Endodermal cell (in vitro differentiated cells): Measurements from ENCODE around the gene HBZ. TPM values are rescaled to one million over a fixed set of nuclear protein-coding genes. Genes with fewer than 3 reads are reported as not detected.

Experiments
- DNase-seq: peaks from one replicate; pipeline ENCODE4 v3.0.0-alpha.2; 2017
- H3K27ac ChIP-seq: 2 replicates; pipeline ENCODE4 v1.5.1; 2013; ENCODE audit warnings: mild to moderate bottlenecking, low read depth, low read length, moderate library complexity
- H3K27me3 ChIP-seq: 2 replicates; pipeline ENCODE4 v1.6.1; 2013; ENCODE audit warnings: mild to moderate bottlenecking, low read length, moderate library complexity; ENCODE audit not compliant: insufficient read depth, control insufficient read depth, poor library complexity, severe bottlenecking
- H3K36me3 ChIP-seq: 2 replicates; pipeline ENCODE4 v1.7.0; 2013; ENCODE audit warnings: mild to moderate bottlenecking, low read length, moderate library complexity; ENCODE audit not compliant: control insufficient read depth, insufficient read depth
- H3K4me1 ChIP-seq: one replicate; pipeline ENCODE4 v1.7.0; 2013; ENCODE audit warnings: low read length; ENCODE audit not compliant: control insufficient read depth, insufficient read depth
- H3K4me3 ChIP-seq: 2 replicates; pipeline ENCODE4 v1.5.1; 2013; ENCODE audit warnings: mild to moderate bottlenecking, low read length, moderate library complexity
- H3K9ac ChIP-seq: 2 replicates; pipeline ENCODE4 v1.6.1; 2013; ENCODE audit warnings: mild to moderate bottlenecking, low read length, moderate library complexity; ENCODE audit not compliant: poor library complexity, severe bottlenecking; ENCODE audit errors: extremely low read depth
- H3K9me3 ChIP-seq: 2 replicates; pipeline ENCODE4 v1.6.1; 2013; ENCODE audit warnings: mild to moderate bottlenecking, low read length, moderate library complexity; ENCODE audit not compliant: control insufficient read depth
- H3K27ac Mint-ChIP-seq: 2 replicates; pipeline ENCODE4 v1.8.0; 2020; ENCODE audit warnings: mixed read lengths
- H3K27me3 Mint-ChIP-seq: 2 replicates; pipeline ENCODE4 v1.8.0; 2021; ENCODE audit warnings: mild to moderate bottlenecking, mixed read lengths; ENCODE audit not compliant: insufficient read depth
- H3K36me3 Mint-ChIP-seq: 2 replicates; pipeline ENCODE4 v1.8.0; 2020; ENCODE audit warnings: low read depth, mixed read lengths
- H3K4me1 Mint-ChIP-seq: 2 replicates; pipeline ENCODE4 v1.8.0; 2020; ENCODE audit warnings: mixed read lengths
- H3K4me3 Mint-ChIP-seq: 2 replicates; pipeline ENCODE4 v1.8.0; 2020; ENCODE audit warnings: mild to moderate bottlenecking, moderate library complexity, mixed read lengths
- H3K9me3 Mint-ChIP-seq: 2 replicates; pipeline ENCODE4 v1.8.0; 2020; ENCODE audit warnings: mild to moderate bottlenecking, mixed read lengths
- CTCF ChIP-seq: fragments of 200-600 bp; sonication (generic); conservative IDR thresholded peaks from 2 replicates; pipeline ENCODE4 v1.5.0; 2021; ENCODE audit warnings: antibody characterized with exemption, mild to moderate bottlenecking
- whole genome bisulfite sequencing, 2 experiments: methylation state at CpG; one replicate each; pipeline versions ENCODE4 v1.1.5 to v1.1.7; 2013; ENCODE audit warnings: missing lambda C conversion rate in 2 of 2, mixed read lengths in 1 of 2; ENCODE audit not compliant: insufficient coverage in 1 of 2, insufficient read length in 1 of 2; 5-methylcytosine and 5-hydroxymethylcytosine counted together
- total RNA-seq, 2 donors: library from RNA; stranded (reverse); fragmentation: NEBNext Ultra II Directional in 1 of 2; extraction: Animal tissue kit (Norgen Biotek cat#: 25700) in 1 of 2; gene quantifications; 2 replicates in 1 of 2; 3 replicates in 1 of 2; pipeline ENCODE4 v1.2.1, GENCODE V29; 2021

HBZ gene
- total RNA-seq, 2 donors from 2014 or later: not detected

GRCh38 chr16:189604-190186 lies 37.3 kb downstream of the HBZ start:
- H3K27me3 ChIP-seq: no peaks in the 10 kb centered on the region
- no peaks in the 10 kb centered on the region for H3K4me1 Mint-ChIP-seq
- H3K27ac ChIP-seq: no peak overlapping the region
- peaks cover 77% of the 10 kb centered on the region for H3K36me3 ChIP-seq
- DNase-seq: no peak
- no peaks in the 10 kb centered on the region for H3K4me1 ChIP-seq
- peak overlapping the region; percentile 36 for H3K27ac Mint-ChIP-seq
- 97 to 98% methylated on average over 27 to 34 of the region's 34 CpGs for WGBS, 2 experiments
- peaks cover 76% of the 10 kb centered on the region for H3K36me3 Mint-ChIP-seq
- H3K4me3 ChIP-seq: no peak overlapping the region
- no peak overlapping the region for H3K9ac ChIP-seq
- H3K9me3 ChIP-seq: no peaks in the 10 kb centered on the region
- no peaks in the 10 kb centered on the region for H3K27me3 Mint-ChIP-seq
- no peaks in the 10 kb centered on the region for H3K9me3 Mint-ChIP-seq
- no peak overlapping the region for H3K4me3 Mint-ChIP-seq
- no peak for TF ChIP-seq CTCF

GRCh38 chr16:191831-192230 lies 39.4 kb downstream of the HBZ start:
- peak overlapping the region; percentile 84 for H3K27ac Mint-ChIP-seq
- no peak overlapping the region for H3K9ac ChIP-seq
- H3K9me3 ChIP-seq: no peaks in the 10 kb centered on the region
- H3K4me1 ChIP-seq: no peaks in the 10 kb centered on the region
- no peaks in the 10 kb centered on the region for H3K27me3 Mint-ChIP-seq
- H3K36me3 Mint-ChIP-seq: peaks cover 86% of the 10 kb centered on the region
- H3K4me3 ChIP-seq: no peak overlapping the region
- 85 to 91% methylated on average over 3 to 4 of the region's 4 CpGs for WGBS, 2 experiments
- peaks cover 90% of the 10 kb centered on the region for H3K36me3 ChIP-seq
- no peak for DNase-seq
- no peaks in the 10 kb centered on the region for H3K27me3 ChIP-seq
- no peaks in the 10 kb centered on the region for H3K9me3 Mint-ChIP-seq
- no peaks in the 10 kb centered on the region for H3K4me1 Mint-ChIP-seq
- H3K4me3 Mint-ChIP-seq: no peak overlapping the region
- TF ChIP-seq CTCF: no peak
- H3K27ac ChIP-seq: no peak overlapping the region

GRCh38 chr16:192686-193085 lies 40.2 kb downstream of the HBZ start:
- H3K36me3 Mint-ChIP-seq: peaks cover 85% of the 10 kb centered on the region
- peak overlapping the region; percentile 9 for H3K27ac Mint-ChIP-seq
- H3K9me3 ChIP-seq: no peaks in the 10 kb centered on the region
- TF ChIP-seq CTCF: no peak
- no peak for DNase-seq
- H3K27ac ChIP-seq: no peak overlapping the region
- H3K27me3 ChIP-seq: no peaks in the 10 kb centered on the region
- H3K4me3 ChIP-seq: no peak overlapping the region
- no peaks in the 10 kb centered on the region for H3K9me3 Mint-ChIP-seq
- H3K4me1 ChIP-seq: no peaks in the 10 kb centered on the region
- WGBS, 2 experiments: 96 to 97% methylated on average over 8 to 10 of the region's 11 CpGs
- no peaks in the 10 kb centered on the region for H3K27me3 Mint-ChIP-seq
- H3K9ac ChIP-seq: no peak overlapping the region
- peaks cover 92% of the 10 kb centered on the region for H3K36me3 ChIP-seq
- H3K4me1 Mint-ChIP-seq: no peaks in the 10 kb centered on the region
- H3K4me3 Mint-ChIP-seq: no peak overlapping the region
